Natural killer cell (primary cell): ENCODE results near the gene DDIAS. TPM values are rescaled to one million over a fixed set of nuclear protein-coding genes. Genes with fewer than 3 reads are reported as not detected.
A peak's percentile ranks its signal among the peaks of the same experiment; 100 is the strongest.
"Not testable (repeated sequence)": the region's sequence is repeated elsewhere in the genome, so short reads cannot be mapped to it uniquely, and the experiment has no call there.

Source experiments
- ATAC-seq, 3 donors: fragments of 150-1000 bp in 2 of 3; fragments of 200-7000 bp in 1 of 3; cut with Tn5 transposase; 1 replicate in 1 of 3; 2 replicates in 2 of 3; pipeline ENCODE4 v1.10.0; 2021; ENCODE audit warnings: mild to moderate bottlenecking in 2 of 3, moderate library complexity in 2 of 3
- DNase-seq, 2 donors: peaks; one replicate each; pipeline versions ENCODE4 v3.0.0 to v3.0.0-alpha.2; 2013 to 2021; ENCODE audit warnings: mixed read lengths in 1 of 2
- H3K27ac ChIP-seq: one replicate; pipeline ENCODE4 v1.5.1; 2013; ENCODE audit warnings: mild to moderate bottlenecking, low read length
- H3K27me3 ChIP-seq: one replicate; pipeline ENCODE4 v1.6.1; 2013; ENCODE audit warnings: low read length; ENCODE audit not compliant: control insufficient read depth, insufficient read depth
- H3K36me3 ChIP-seq: one replicate; pipeline ENCODE4 v1.6.1; 2013; ENCODE audit warnings: low read length; ENCODE audit not compliant: control insufficient read depth, insufficient read depth
- H3K4me1 ChIP-seq: one replicate; pipeline ENCODE4 v1.6.1; 2013; ENCODE audit warnings: low read length; ENCODE audit not compliant: control insufficient read depth, insufficient read depth
- H3K4me3 ChIP-seq: one replicate; pipeline ENCODE4 v1.5.1; 2013; ENCODE audit warnings: low read length
- H3K9me3 ChIP-seq: one replicate; pipeline ENCODE4 v1.6.1; 2013; ENCODE audit warnings: low read length; ENCODE audit not compliant: control insufficient read depth, insufficient read depth
- H3K27ac Mint-ChIP-seq, 2 donors: one replicate each; pipeline ENCODE4 v1.8.0; 2022; ENCODE audit warnings: mild to moderate bottlenecking in 2 of 2, mixed read lengths in 2 of 2, moderate library complexity in 1 of 2
- H3K27me3 Mint-ChIP-seq, 2 donors: one replicate each; pipeline ENCODE4 v1.8.0; 2022; ENCODE audit warnings: low read depth in 2 of 2, mixed read lengths in 2 of 2
- H3K36me3 Mint-ChIP-seq: one replicate; pipeline ENCODE4 v1.8.0; 2022; ENCODE audit warnings: mixed read lengths
- H3K4me1 Mint-ChIP-seq, 2 donors: one replicate each; pipeline ENCODE4 v1.8.0; 2022; ENCODE audit warnings: mixed read lengths in 2 of 2
- H3K4me3 Mint-ChIP-seq: one replicate; pipeline ENCODE4 v1.8.0; 2022; ENCODE audit warnings: mild to moderate bottlenecking, moderate library complexity, mixed read lengths
- H3K9me3 Mint-ChIP-seq, 2 donors: one replicate each; pipeline ENCODE4 v1.8.0; 2022; ENCODE audit warnings: mixed read lengths in 2 of 2
- CTCF ChIP-seq: fragments of 200-600 bp; IDR thresholded peaks from one replicate; pipeline ENCODE4 v1.8.0; 2022; ENCODE audit warnings: antibody characterized with exemption
- WGBS: methylation state at CpG from one replicate; pipeline ENCODE4 v1.1.7; 2013; ENCODE audit warnings: missing lambda C conversion rate; ENCODE audit not compliant: insufficient coverage; 5-methylcytosine and 5-hydroxymethylcytosine counted together
- intact Hi-C: fragments of 100-400 bp; cut with micrococcal nuclease; formaldehyde crosslinking; loops from one replicate; pipeline ENCODE4 v1.14.2; 2022
- total RNA-seq, 4 donors: library from RNA; stranded (reverse); fragments of 120-200 nt in 1 of 4; gene quantifications; one replicate each; pipeline versions ENCODE4 v1.2.3 to v1.2.4, GENCODE V29; 2013 to 2022

The DDIAS gene
- total RNA-seq, 3 donors from 2014 or later (not counting 1 experiment from before 2014, with no cell fraction given) = 0.89 to 2.4 (median 1.8) TPM

DNA sequence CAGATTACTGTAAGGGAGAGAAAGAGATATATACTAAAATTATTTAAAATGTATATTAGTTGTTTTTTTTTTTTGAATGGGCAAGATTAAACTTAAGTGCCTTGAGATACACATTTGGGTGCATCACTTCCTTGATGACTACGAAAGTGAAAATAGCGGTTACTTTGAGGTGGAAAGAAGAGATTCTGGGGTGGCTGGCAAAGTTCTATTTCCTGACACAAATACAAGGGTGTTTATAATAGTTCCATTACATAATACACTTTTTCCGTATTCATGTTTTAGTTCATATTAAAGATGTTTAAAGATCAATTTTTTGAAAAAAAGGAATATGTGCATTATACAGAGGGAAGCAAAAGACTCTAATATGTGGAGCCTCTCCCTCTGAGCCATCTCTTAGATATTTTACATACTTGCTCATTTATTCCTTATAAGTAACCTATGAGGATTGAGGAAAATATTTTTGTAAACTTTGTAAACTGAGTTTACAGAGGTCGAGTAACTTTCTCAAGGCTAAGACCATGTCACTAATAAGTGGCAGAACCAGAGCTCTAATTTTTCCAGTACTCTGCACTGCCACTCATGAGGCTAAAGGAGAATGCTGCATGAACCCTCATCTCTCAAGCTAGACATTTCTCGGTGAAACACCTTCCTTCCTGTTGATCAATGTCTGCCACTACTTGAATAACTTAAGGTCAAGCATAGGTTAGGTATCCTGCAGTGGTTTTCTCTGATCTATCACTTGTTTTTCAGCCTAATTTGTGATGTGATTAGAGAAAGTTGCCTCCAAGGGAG is 58.6 kb downstream of the DDIAS start:
- peaks cover 11% of the 10 kb centered on the region for H3K9me3 ChIP-seq
- TF ChIP-seq CTCF = no peak
- Mint-ChIP-seq H3K4me3 (peak overlapping the region; percentile 83), H3K9me3 (peaks cover 6 to 8% of the 10 kb centered on the region in 2 donors), H3K4me1 (peaks cover 62 to 71% of the 10 kb centered on the region in 2 donors), H3K27me3 (no peaks in the 10 kb centered on the region), H3K36me3 (peaks cover 16% of the 10 kb centered on the region), H3K27ac (peak overlapping the region; percentile 92 to 97)
- peak overlapping the region; percentile 91 for H3K27ac ChIP-seq
- H3K36me3 ChIP-seq = no peaks in the 10 kb centered on the region
- WGBS = 18% methylated on average over 4 of the region's 5 CpGs
- DNase-seq (peak in 1 of 2 donors; percentile 85), ATAC-seq (peak; percentile 76 to 86 (median 86))
- peak overlapping the region; percentile 2 for H3K4me3 ChIP-seq
- H3K4me1 ChIP-seq = peaks cover 41% of the 10 kb centered on the region
- no peaks in the 10 kb centered on the region for H3K27me3 ChIP-seq
- intact Hi-C loops = loop anchor here (1.0 to 2.0 kb wide), 5 partner anchors 11 to 234 kb away; partner anchors contain the start of genes DDIAS, PCF11, PRCP and RAB30

DNA sequence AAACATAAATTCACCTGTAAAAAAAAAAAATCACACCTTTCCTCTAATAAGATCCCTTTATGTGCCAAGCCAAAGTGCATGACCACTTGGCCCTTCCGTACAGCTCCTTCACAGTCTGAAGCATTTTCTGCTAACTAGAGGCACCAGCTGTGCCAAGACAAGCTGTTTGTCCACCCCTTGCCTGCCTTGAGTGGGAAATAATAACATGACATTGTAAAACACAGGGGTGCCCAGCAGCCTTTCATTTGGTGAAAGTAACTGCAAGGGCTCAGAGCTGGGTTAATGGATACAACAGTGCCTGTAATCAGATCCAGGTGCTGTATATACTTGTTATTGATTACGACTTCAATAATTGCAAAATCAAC is 59.2 kb downstream of the DDIAS start:
- Mint-ChIP-seq H3K27me3 (no peaks in the 10 kb centered on the region), H3K4me1 (peaks cover 57 to 65% of the 10 kb centered on the region in 2 donors), H3K36me3 (peaks cover 11% of the 10 kb centered on the region), H3K9me3 (peaks cover 3 to 4% of the 10 kb centered on the region in 2 donors), H3K4me3 (peak overlapping the region; percentile 83), H3K27ac (peak overlapping the region; percentile 92 to 97)
- DNase-seq (no peak), ATAC-seq (peak in 1 of 3 donors; percentile 5)
- Histone ChIP-seq H3K27me3 (no peaks in the 10 kb centered on the region), H3K4me3 (no peak overlapping the region), H3K36me3 (no peaks in the 10 kb centered on the region), H3K4me1 (peaks cover 36% of the 10 kb centered on the region), H3K9me3 (peaks cover 7% of the 10 kb centered on the region), H3K27ac (peak overlapping the region; percentile 91)
- TF ChIP-seq CTCF = no peak
- 67% methylated on average over 1 of the region's 2 CpGs for WGBS
- intact Hi-C loops = loop anchor here (1.0 to 2.0 kb wide), 5 partner anchors 11 to 234 kb away; partner anchors contain the start of genes DDIAS, PCF11, PRCP and RAB30

DNA sequence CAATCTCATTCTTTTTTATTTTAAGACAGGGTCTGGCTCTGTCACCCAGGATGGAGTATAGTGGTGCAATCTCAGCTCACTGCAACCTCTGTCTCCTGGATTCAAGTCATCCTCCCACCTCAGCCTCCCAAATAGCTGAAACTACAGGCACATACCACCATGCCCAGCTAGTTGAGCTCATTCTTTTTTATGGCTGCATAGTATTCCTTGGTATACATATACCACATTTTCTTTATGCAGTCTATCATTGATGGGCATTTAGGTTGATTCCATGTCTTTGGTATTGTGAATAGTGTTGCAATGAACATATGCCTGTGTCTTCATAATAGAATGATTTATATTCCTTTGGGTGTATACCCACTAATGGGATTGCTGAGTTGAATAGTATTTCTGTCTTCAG is 60.5 kb downstream of the DDIAS start:
- H3K4me1 ChIP-seq = peaks cover 23% of the 10 kb centered on the region
- H3K27me3 Mint-ChIP-seq, H3K4me3 ChIP-seq, H3K27me3 ChIP-seq, H3K9me3 Mint-ChIP-seq, ATAC-seq, intact Hi-C loops, H3K36me3 Mint-ChIP-seq, H3K9me3 ChIP-seq, DNase-seq, H3K27ac ChIP-seq, H3K36me3 ChIP-seq: not testable (repeated sequence)
- Mint-ChIP-seq H3K27ac (peak overlapping the region; percentile 36 to 97), H3K4me3 (peak overlapping the region; percentile 21), H3K4me1 (peaks cover 44 to 54% of the 10 kb centered on the region in 2 donors)

GRCh38 chr11:82967381-82967780 is 65.8 kb downstream of the DDIAS start:
- no peak for DNase-seq
- Mint-ChIP-seq H3K4me1 (peaks cover 21 to 28% of the 10 kb centered on the region in 2 donors), H3K9me3 (no peaks in the 10 kb centered on the region), H3K27me3 (no peaks in the 10 kb centered on the region), H3K36me3 (no peaks in the 10 kb centered on the region), H3K4me3 (no peak overlapping the region), H3K27ac (no peak overlapping the region)
- Histone ChIP-seq H3K36me3 (no peaks in the 10 kb centered on the region), H3K4me1 (peaks cover 13% of the 10 kb centered on the region), H3K9me3 (peaks cover 5% of the 10 kb centered on the region), H3K27me3 (no peaks in the 10 kb centered on the region), H3K4me3 (no peak overlapping the region), H3K27ac (no peak overlapping the region)
- intact Hi-C loops = no loop called here
- TF ChIP-seq CTCF = no peak
- ATAC-seq = no peak
- WGBS = 97% methylated on average over 4 of the region's 4 CpGs
